Kidney (tissue), 14 donors: ENCODE results near the gene PLA2G2F. TPM values are rescaled to one million over a fixed set of nuclear protein-coding genes. Genes with fewer than 3 reads are reported as not detected.
A peak's percentile ranks its signal among the peaks of the same experiment; 100 is the strongest.

ENCODE experiments used
- DNase-seq, 5 donors: peaks; one replicate each; pipeline ENCODE4 v3.0.0-alpha.2; 2013 to 2020
- FAIRE-seq: peaks from 2 replicates; lab custom pipeline; 2012; peaks lifted over from hg19 to GRCh38; lab: Jason Lieb, UNC
- H3K27ac ChIP-seq, 2 donors: one replicate each; pipeline ENCODE4 v1.7.0; 2013; ENCODE audit warnings: low read depth in 2 of 2, low read length in 2 of 2, inconsistent platforms in 1 of 2
- H3K27me3 ChIP-seq: one replicate; pipeline ENCODE4 v1.7.1; 2013; ENCODE audit warnings: low read length, inconsistent platforms; ENCODE audit not compliant: control insufficient read depth, insufficient read depth
- H3K36me3 ChIP-seq, 3 donors: one replicate each; pipeline versions ENCODE4 v1.7.0 to v1.7.1; 2013; ENCODE audit warnings: low read length in 3 of 3, control low read depth in 1 of 3, inconsistent platforms in 1 of 3; ENCODE audit not compliant: insufficient read depth in 3 of 3, control insufficient read depth in 2 of 3
- H3K4me1 ChIP-seq, 3 donors: one replicate each; pipeline versions ENCODE4 v1.7.0 to v1.7.1; 2013; ENCODE audit warnings: low read length in 3 of 3, inconsistent platforms in 1 of 3, low read depth in 1 of 3; ENCODE audit not compliant: control insufficient read depth in 2 of 3, insufficient read depth in 2 of 3
- H3K4me3 ChIP-seq, 3 donors: one replicate each; pipeline versions ENCODE4 v1.7.0 to v1.8.1; 2013; ENCODE audit warnings: low read length in 3 of 3, control low read depth in 1 of 3, inconsistent platforms in 1 of 3
- H3K9ac ChIP-seq, 3 donors: one replicate each; pipeline versions ENCODE4 v1.7.0 to v1.7.1; 2013; ENCODE audit warnings: low read length in 3 of 3, control low read depth in 1 of 3, inconsistent platforms in 1 of 3
- H3K9me3 ChIP-seq, 3 donors: one replicate each; pipeline versions ENCODE4 v1.7.0 to v1.7.1; 2013; ENCODE audit warnings: low read length in 3 of 3, control low read depth in 1 of 3, inconsistent platforms in 1 of 3; ENCODE audit not compliant: control insufficient read depth in 2 of 3, insufficient read depth in 1 of 3
- CTCF ChIP-seq: IDR thresholded peaks from 3 replicates; pipeline ENCODE4 v1.5.1; 2012; ENCODE audit warnings: mild to moderate bottlenecking, moderate library complexity, borderline replicate concordance; ENCODE audit not compliant: insufficient read depth; ENCODE audit errors: extremely low read depth
- intact Hi-C: fragments of 100-400 bp; cut with DNase I; formaldehyde crosslinking; loops from one replicate; pipeline ENCODE4 v1.11.1; 2022
- polyA plus RNA-seq: library from polyadenylated mRNA; stranded (reverse); fragments of 350-450 nt; fragmentation: Illumina TruSeq; extraction: RNeasy Lipid Tissue Mini Kit (QIAGEN cat#74804); gene quantifications from one replicate; pipeline ENCODE4 v1.2.3, GENCODE V29; 2014; ENCODE audit warnings: low read depth, low replicate concordance; ENCODE audit not compliant: insufficient read depth
- total RNA-seq: library from RNA; stranded (reverse); fragmentation: NEBNext Ultra II Directional; extraction: Animal tissue kit (Norgen Biotek cat#: 25700); gene quantifications from one replicate; pipeline ENCODE4 v1.2.1, GENCODE V29; 2021
- donor health status: control.
- donor health status: control.
- donor health status: control.
- donor health status: control.
- donor health status: control.
- donor health status: DM: yes; HTN: yes; CAD: no.
- donor health status: Normal renal cell carcinoma (clear cell type).

PLA2G2F gene
- total and polyA plus RNA-seq, 2 donors from 2014 or later: not detected

GRCh38 chr1:20183035-20183434 is 43.9 kb downstream of the PLA2G2F start:
- intact Hi-C loops: no loop called here

GRCh38 chr1:20183616-20184271 is 44.6 kb downstream of the PLA2G2F start:
- Histone ChIP-seq H3K9me3 (peaks cover 0 to 5% (median 2%) of the 10 kb centered on the region in 3 donors), H3K9ac (no peak overlapping the region), H3K4me3 (no peak overlapping the region), H3K4me1 (peaks cover 0 to 11% (median 8%) of the 10 kb centered on the region in 3 donors), H3K27me3 (no peaks in the 10 kb centered on the region), H3K36me3 (no peaks in the 10 kb centered on the region), H3K27ac (no peak overlapping the region)
- TF ChIP-seq CTCF: no peak
- FAIRE-seq (no peak), DNase-seq (peak in 1 of 5 donors; percentile 58)
- intact Hi-C loops: no loop called here

More at GRCh38 chr1:20183035-20183434, 43.9 kb downstream of the PLA2G2F start:
- TF ChIP-seq CTCF: no peak
- H3K9me3 ChIP-seq: peaks cover 0 to 5% (median 2%) of the 10 kb centered on the region in 3 donors
- H3K27ac ChIP-seq: no peak overlapping the region
- no peak overlapping the region for H3K9ac ChIP-seq
- H3K27me3 ChIP-seq: no peaks in the 10 kb centered on the region
- DNase-seq (no peak), FAIRE-seq (no peak)
- H3K36me3 ChIP-seq: no peaks in the 10 kb centered on the region
- no peak overlapping the region for H3K4me3 ChIP-seq
- peaks cover 0 to 11% (median 8%) of the 10 kb centered on the region in 3 donors for H3K4me1 ChIP-seq

DNA sequence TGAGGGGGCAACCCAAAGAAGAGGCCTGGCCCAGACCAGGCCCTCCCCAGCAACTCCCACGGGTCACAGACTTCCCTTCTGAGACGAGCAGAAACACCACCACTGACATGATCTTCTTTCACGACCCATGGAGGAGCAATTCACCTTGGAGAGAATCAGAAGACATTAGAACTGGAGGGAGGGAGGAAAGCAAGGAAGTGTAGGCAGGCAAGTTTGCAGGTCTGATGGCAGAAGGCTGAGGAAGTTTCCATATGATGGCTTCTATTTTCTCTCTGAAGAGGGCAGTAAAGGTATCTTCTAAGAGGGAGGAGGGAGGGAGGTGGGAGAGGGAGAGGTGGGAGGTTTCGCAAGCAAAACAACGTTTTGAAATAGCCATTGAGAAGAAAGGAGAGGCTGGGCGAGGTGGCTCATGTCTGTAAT is 45.4 kb downstream of the PLA2G2F start:
- Histone ChIP-seq H3K27ac (no peak overlapping the region), H3K9me3 (peaks cover 0 to 4% (median 2%) of the 10 kb centered on the region in 3 donors), H3K4me1 (peaks cover 0 to 11% (median 8%) of the 10 kb centered on the region in 3 donors), H3K9ac (no peak overlapping the region), H3K36me3 (no peaks in the 10 kb centered on the region), H3K4me3 (no peak overlapping the region), H3K27me3 (no peaks in the 10 kb centered on the region)
- DNase-seq (peak in 1 of 5 donors; percentile 43), FAIRE-seq (no peak)
- intact Hi-C loops: no loop called here
- no peak for TF ChIP-seq CTCF
